HG03039 (cell line): ENCODE measurements around the gene NBPF4.
A peak's percentile ranks its signal among the peaks of the same experiment; 100 is the strongest.
"Not testable (repeated sequence)": the region's sequence is repeated elsewhere in the genome, so short reads cannot be mapped to it uniquely, and the experiment has no call there.

Experiments used
- ATAC-seq: cut with Tn5 transposase; IDR thresholded peaks from one replicate; pipeline ENCODE4 v1.9.1; 2021; ENCODE audit warnings: mild to moderate bottlenecking, moderate library complexity; ENCODE audit not compliant: unreplicated experiment

NBPF4 gene

DNA sequence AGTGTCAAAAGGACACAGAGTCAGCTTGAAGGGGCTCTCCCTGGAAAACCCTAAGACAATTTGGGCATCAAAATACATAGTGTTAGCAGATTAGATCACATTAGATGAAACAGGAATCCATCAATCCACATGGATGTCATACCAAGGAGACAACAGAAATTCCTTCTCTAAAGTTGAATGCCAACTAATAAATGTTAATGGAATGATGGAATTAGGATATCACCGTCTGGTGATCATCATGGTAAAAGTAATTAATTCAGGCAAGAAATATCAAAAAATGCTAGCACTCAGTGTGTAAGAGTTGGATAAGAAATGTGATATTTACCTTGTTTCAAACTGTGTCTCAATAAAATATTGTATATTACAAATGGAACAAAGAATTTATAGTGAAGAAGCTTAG is 32.9 kb downstream of the NBPF4 start:
- no peak for ATAC-seq

DNA sequence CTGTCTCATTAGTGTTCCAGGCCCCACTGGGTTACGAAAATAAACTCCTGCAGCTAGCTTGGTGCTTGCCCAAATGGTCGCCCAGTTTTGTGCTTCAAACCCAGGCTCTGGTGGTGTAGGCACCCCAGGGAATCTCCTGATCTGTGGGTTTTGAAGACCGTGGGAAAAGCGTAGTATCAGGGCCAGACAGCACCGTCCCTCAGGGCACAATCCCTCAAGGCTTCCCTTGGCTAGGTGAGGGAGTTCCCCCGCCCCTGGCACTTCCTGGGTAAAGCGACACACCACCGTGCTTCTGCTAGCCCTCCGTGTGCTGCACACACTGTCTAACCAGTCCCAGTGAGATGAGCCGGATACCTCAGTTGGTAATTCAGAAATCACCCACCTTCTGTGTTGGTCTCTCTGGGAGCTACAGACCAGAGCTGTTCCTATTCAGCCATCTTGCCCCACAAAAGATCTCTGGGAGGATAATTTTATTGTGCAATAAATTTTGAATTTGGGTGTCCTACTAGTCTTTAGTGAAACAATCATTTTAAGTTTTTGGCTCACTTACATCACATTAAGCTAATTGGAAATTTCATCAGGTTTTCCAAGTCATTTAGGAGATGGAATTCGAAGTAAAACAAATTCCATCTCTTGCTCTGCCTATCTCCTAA is 34.3 kb downstream of the NBPF4 start:
- no peak for ATAC-seq

GRCh38 chr1:108208724-108209446 is 35.0 kb downstream of the NBPF4 start:
- ATAC-seq = no peak

DNA sequence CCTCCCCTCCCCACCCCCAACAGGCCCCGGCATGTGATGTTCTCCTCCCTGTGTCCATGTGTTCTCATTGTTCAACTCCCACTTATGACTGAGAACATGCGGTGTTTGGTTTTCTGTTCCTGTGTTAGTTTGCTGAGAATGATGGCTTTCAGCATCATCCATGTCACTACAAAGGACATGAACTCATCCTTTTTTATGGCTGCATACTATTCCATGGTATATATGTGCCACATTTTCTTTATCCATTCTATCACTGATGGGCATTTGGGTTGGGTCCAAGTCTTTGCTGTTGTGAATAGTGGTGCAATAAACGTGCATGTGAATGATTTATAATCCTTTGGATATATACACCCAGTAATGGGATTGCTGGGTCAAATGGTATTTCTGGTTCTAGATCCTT is 40.3 kb downstream of the NBPF4 start:
- ATAC-seq = not testable (repeated sequence)

- ATAC-seq = no peak
Observed at GRCh38 chr1:108201687-108202086, 42.2 kb downstream of the NBPF4 start.

DNA sequence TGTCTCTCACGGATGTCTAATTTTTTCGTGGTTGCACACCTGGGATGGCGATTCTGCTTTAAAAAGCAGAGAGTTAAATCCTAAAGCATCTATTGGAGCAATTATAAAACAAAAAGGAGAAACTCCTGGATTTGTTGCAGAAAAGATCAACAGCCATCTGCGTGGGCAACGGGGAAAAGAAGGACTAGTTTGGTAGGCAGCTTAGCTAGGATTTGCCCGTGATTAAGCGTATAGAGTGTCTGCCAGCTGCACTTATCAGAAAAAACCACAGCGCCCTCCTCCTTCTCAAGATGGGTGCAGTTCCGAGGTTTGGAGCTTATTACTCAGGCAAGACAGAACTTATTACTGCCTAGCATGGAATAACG is 43.2 kb downstream of the NBPF4 start:
- no peak for ATAC-seq

DNA sequence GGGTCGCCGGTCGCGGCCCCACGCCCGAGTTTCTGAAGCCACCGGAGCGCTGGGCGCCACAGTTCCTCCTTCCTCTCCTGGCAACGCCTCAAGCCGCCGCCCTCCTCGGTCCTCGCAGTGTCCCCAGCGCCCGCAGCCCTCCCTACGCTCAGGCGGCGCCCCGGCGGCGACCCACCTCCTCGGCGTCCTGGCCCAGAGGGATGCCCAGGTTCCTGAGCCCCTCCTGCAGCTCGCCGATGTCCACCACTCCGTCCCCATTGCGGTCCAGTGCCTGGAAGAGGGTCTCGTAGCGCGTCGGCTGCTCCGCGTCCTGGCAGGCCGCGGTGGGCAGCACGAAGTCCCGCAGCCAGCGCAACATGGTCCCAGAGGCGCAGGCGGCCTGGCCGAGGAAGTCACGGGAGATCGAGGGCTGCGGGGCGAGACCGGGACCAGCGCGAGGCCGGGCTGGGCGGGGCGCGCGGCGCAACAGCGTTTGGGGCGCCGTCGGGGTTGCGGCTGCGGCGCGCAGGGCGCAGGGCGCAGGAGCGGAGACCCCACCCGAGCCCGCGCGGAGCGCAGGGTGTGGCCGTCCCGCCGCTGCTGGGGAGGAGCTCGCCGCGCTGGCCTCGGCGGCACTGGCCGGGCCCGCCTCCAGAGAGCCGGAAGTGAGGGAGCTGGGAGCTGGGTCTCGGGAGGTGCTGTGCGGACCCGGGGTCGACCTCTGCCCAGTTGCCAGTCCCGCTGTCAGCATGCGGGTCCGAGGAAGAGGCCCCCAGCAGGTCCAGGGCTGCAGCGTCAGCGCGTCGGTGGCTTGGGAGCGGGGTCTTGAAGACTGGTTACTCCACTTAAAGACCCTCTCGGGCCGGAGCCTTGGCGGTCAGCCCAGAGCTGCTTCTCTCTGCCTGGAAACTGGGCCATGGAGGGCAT is 43.8 kb downstream of the NBPF4 start, which contains the start of gene SLC25A24:
Gene SLC25A24 (minus strand): TSS at position 563 of the 906 bp plus-strand sequence. CDS start 205 bp downstream, at position 358.
- ATAC-seq = peak; percentile 70

DNA sequence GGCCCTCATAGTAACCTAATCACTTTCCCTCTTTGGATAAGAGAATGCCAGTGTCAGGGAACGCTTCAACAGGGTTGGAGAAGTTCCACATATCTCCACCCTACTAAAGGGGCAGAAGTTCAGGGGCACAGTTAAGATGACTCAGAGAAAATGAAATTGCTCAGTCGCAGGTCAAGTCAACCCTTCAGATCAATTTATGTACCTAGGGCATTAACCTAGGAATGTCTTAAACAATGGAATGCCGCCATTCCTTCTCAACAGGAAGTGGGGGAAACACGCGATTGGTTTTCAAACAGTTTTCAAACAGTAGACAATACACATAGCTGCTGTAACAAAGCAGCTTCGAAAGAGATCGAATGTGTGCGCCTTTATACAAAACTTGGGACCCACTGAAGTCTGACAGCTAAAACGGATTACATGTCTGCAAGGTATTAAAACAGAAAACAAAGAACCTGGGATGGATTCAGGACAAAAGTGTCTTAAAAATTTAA is 44.6 kb downstream of the NBPF4 start:
- ATAC-seq = no peak

- ATAC-seq = no peak
Observed at GRCh38 chr1:108194051-108194450, 49.8 kb downstream of the NBPF4 start.

DNA sequence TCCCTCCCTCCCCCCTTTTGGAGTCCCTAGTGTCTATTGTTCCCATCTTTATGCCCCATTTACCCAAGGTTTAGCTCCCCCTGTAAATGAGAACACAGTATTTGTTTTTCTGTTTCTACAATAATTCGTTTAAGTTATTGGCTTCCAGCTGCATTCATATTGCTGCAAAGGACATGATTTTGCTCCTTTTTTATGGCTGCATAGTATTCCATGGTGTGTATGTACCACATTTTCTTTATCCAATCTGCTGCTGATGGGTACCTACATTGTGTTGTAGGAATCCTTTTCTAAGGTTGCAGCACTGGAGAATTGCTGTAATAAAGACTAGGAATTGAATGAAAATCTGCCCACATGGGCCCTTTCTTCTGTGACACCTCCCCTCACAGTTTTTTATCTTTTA is 50.5 kb downstream of the NBPF4 start:
- ATAC-seq = no peak

DNA sequence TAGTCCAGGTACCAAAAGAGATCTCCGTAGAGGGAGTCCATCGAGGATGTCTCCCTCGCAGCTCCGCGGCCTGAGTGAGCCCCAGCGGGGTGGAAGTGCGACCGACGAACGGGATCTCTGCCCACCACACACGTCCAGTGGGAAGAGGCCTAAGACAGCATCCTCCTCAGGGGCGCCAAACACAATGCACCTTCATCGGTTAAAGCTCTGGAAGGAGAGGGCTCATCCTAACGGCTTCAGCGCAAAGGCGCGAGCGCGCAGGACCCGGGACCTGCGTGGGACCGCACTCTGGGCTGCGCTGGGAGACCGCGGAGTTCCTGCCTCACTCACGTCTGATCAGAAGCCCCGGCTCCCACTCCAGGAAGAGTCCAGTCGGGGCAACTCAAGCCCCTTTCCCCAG is 51.3 kb downstream of the NBPF4 start:
- ATAC-seq = no peak

GRCh38 chr1:108190686-108191416 is 53.0 kb downstream of the NBPF4 start:
- ATAC-seq = no peak

GRCh38 chr1:108190001-108190634 is 53.8 kb downstream of the NBPF4 start:
- ATAC-seq = no peak

GRCh38 chr1:108188801-108189200 is 55.1 kb downstream of the NBPF4 start:
- ATAC-seq = no peak

GRCh38 chr1:108182959-108183700 is 60.7 kb downstream of the NBPF4 start:
- no peak for ATAC-seq

DNA sequence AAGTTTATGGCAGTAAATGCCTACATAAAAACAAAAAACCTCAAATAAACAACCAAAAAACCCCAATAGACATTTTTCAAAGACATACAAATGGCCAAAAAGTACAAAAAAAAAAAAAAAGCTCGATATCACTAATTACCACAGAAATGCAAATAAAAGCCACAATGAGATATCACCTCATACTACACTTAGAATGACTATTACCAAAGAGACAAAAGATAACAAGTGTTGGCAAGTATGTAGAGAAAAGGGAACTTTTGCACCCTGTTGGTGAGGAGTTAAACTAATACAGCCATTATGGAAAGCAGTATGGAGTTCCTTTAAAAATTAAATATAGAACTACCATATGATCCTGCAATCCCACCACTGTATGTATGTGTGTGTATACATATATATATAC is 64.9 kb downstream of the NBPF4 start:
- ATAC-seq = no peak
